ENCODE results near the gene TOR1B. TPM values are rescaled to one million over a fixed set of nuclear protein-coding genes. Genes with fewer than 3 reads are reported as not detected.
"Not testable (repeated sequence)": the region's sequence is repeated elsewhere in the genome, so short reads cannot be mapped to it uniquely, and the experiment has no call there.

Gene TOR1B
- polyA plus RNA-seq, 2 donors: 8.8 to 9.7 TPM

- WGBS, 2 donors: 38 to 52% methylated on average over 13 of the region's 13 CpGs
- H3K27ac ChIP-seq (ENCODE audit: low read depth in 2 of 2, low read length in 1 of 2): peak overlapping the region; percentile 72 to 83
- not testable (repeated sequence) for H3K4me1 ChIP-seq (ENCODE audit: control insufficient read depth in 2 of 2, insufficient read depth in 2 of 2, low read length in 1 of 2); H3K36me3 ChIP-seq (ENCODE audit: control insufficient read depth in 2 of 2, insufficient read depth in 2 of 2, low read length in 1 of 2); H3K9me3 ChIP-seq (ENCODE audit: control insufficient read depth in 2 of 2, insufficient read depth in 1 of 2, low read depth in 1 of 2, low read length in 1 of 2); H3K4me3 ChIP-seq (ENCODE audit: low read depth in 1 of 2, low read length in 2 of 2); H3K27me3 ChIP-seq (ENCODE audit: control insufficient read depth in 1 of 2, insufficient read depth in 2 of 2, low read length in 2 of 2)
These were observed 40.5 kb upstream of the TOR1B start for GRCh38 chr9:129762370-129762984.

- H3K4me1 ChIP-seq (ENCODE audit: control insufficient read depth in 2 of 2, insufficient read depth in 2 of 2, low read length in 1 of 2): peaks cover 0 to 5% of the 10 kb centered on the region in 2 donors
- WGBS, 2 donors: 76 to 77% methylated on average over 13 of the region's 13 CpGs
- H3K9me3 ChIP-seq (ENCODE audit: control insufficient read depth in 2 of 2, insufficient read depth in 1 of 2, low read depth in 1 of 2, low read length in 1 of 2): no peaks in the 10 kb centered on the region
- H3K36me3 ChIP-seq (ENCODE audit: control insufficient read depth in 2 of 2, insufficient read depth in 2 of 2, low read length in 1 of 2): no peaks in the 10 kb centered on the region
- H3K27ac ChIP-seq (ENCODE audit: low read depth in 2 of 2, low read length in 1 of 2): peak overlapping the region; percentile 49 to 83
- no peak overlapping the region for H3K4me3 ChIP-seq (ENCODE audit: low read depth in 1 of 2, low read length in 2 of 2)
- no peaks in the 10 kb centered on the region for H3K27me3 ChIP-seq (ENCODE audit: control insufficient read depth in 1 of 2, insufficient read depth in 2 of 2, low read length in 2 of 2)
These were observed 39.7 kb upstream of the TOR1B start for GRCh38 chr9:129762985-129763926.

GRCh38 chr9:129765764-129766317, 37.1 kb upstream of the TOR1B start:
- Histone ChIP-seq H3K9me3 (ENCODE audit: control insufficient read depth in 2 of 2, insufficient read depth in 1 of 2, low read depth in 1 of 2, low read length in 1 of 2) (no peaks in the 10 kb centered on the region), H3K36me3 (ENCODE audit: control insufficient read depth in 2 of 2, insufficient read depth in 2 of 2, low read length in 1 of 2) (no peaks in the 10 kb centered on the region), H3K4me1 (ENCODE audit: control insufficient read depth in 2 of 2, insufficient read depth in 2 of 2, low read length in 1 of 2) (peaks cover 0 to 5% of the 10 kb centered on the region in 2 donors), H3K4me3 (ENCODE audit: low read depth in 1 of 2, low read length in 2 of 2) (no peak overlapping the region), H3K27me3 (ENCODE audit: control insufficient read depth in 1 of 2, insufficient read depth in 2 of 2, low read length in 2 of 2) (no peaks in the 10 kb centered on the region), H3K27ac (ENCODE audit: low read depth in 2 of 2, low read length in 1 of 2) (no peak overlapping the region)
- 83 to 95% methylated on average over 4 of the region's 4 CpGs for WGBS, 2 donors

GRCh38 chr9:129768486-129768885, 34.5 kb upstream of the TOR1B start:
- no peaks in the 10 kb centered on the region for H3K27me3 ChIP-seq (ENCODE audit: control insufficient read depth in 1 of 2, insufficient read depth in 2 of 2, low read length in 2 of 2)
- no peaks in the 10 kb centered on the region for H3K9me3 ChIP-seq (ENCODE audit: control insufficient read depth in 2 of 2, insufficient read depth in 1 of 2, low read depth in 1 of 2, low read length in 1 of 2)
- no peak overlapping the region for H3K4me3 ChIP-seq (ENCODE audit: low read depth in 1 of 2, low read length in 2 of 2)
- H3K4me1 ChIP-seq (ENCODE audit: control insufficient read depth in 2 of 2, insufficient read depth in 2 of 2, low read length in 1 of 2): no peaks in the 10 kb centered on the region
- H3K27ac ChIP-seq (ENCODE audit: low read depth in 2 of 2, low read length in 1 of 2): no peak overlapping the region
- 89 to 94% methylated on average over 6 of the region's 6 CpGs for WGBS, 2 donors
- H3K36me3 ChIP-seq (ENCODE audit: control insufficient read depth in 2 of 2, insufficient read depth in 2 of 2, low read length in 1 of 2): no peaks in the 10 kb centered on the region

- WGBS, 2 donors: 73 to 77% methylated on average over 5 of the region's 5 CpGs
- H3K9me3 ChIP-seq (ENCODE audit: control insufficient read depth in 2 of 2, insufficient read depth in 1 of 2, low read depth in 1 of 2, low read length in 1 of 2): no peaks in the 10 kb centered on the region
- H3K27me3 ChIP-seq (ENCODE audit: control insufficient read depth in 1 of 2, insufficient read depth in 2 of 2, low read length in 2 of 2): no peaks in the 10 kb centered on the region
- H3K36me3 ChIP-seq (ENCODE audit: control insufficient read depth in 2 of 2, insufficient read depth in 2 of 2, low read length in 1 of 2): no peaks in the 10 kb centered on the region
- H3K4me3 ChIP-seq (ENCODE audit: low read depth in 1 of 2, low read length in 2 of 2): no peak overlapping the region
- H3K4me1 ChIP-seq (ENCODE audit: control insufficient read depth in 2 of 2, insufficient read depth in 2 of 2, low read length in 1 of 2): peaks cover 0 to 5% of the 10 kb centered on the region in 2 donors
- H3K27ac ChIP-seq (ENCODE audit: low read depth in 2 of 2, low read length in 1 of 2): no peak overlapping the region
These were observed 33.3 kb upstream of the TOR1B start for GRCh38 chr9:129769669-129770068.

- H3K4me1 ChIP-seq (ENCODE audit: control insufficient read depth in 2 of 2, insufficient read depth in 2 of 2, low read length in 1 of 2): peaks cover 0 to 7% of the 10 kb centered on the region in 2 donors
- H3K27me3 ChIP-seq (ENCODE audit: control insufficient read depth in 1 of 2, insufficient read depth in 2 of 2, low read length in 2 of 2): no peaks in the 10 kb centered on the region
- no peak overlapping the region for H3K27ac ChIP-seq (ENCODE audit: low read depth in 2 of 2, low read length in 1 of 2)
- H3K4me3 ChIP-seq (ENCODE audit: low read depth in 1 of 2, low read length in 2 of 2): no peak overlapping the region
- H3K36me3 ChIP-seq (ENCODE audit: control insufficient read depth in 2 of 2, insufficient read depth in 2 of 2, low read length in 1 of 2): no peaks in the 10 kb centered on the region
- no peaks in the 10 kb centered on the region for H3K9me3 ChIP-seq (ENCODE audit: control insufficient read depth in 2 of 2, insufficient read depth in 1 of 2, low read depth in 1 of 2, low read length in 1 of 2)
- 77 to 84% methylated on average over 5 of the region's 5 CpGs for WGBS, 2 donors
These were observed 32.2 kb upstream of the TOR1B start for GRCh38 chr9:129770741-129771140.

- no peaks in the 10 kb centered on the region for H3K27me3 ChIP-seq (ENCODE audit: control insufficient read depth in 1 of 2, insufficient read depth in 2 of 2, low read length in 2 of 2)
- no peaks in the 10 kb centered on the region for H3K9me3 ChIP-seq (ENCODE audit: control insufficient read depth in 2 of 2, insufficient read depth in 1 of 2, low read depth in 1 of 2, low read length in 1 of 2)
- no peak overlapping the region for H3K4me3 ChIP-seq (ENCODE audit: low read depth in 1 of 2, low read length in 2 of 2)
- 50 to 54% methylated on average over 10 of the region's 10 CpGs for WGBS, 2 donors
- H3K36me3 ChIP-seq (ENCODE audit: control insufficient read depth in 2 of 2, insufficient read depth in 2 of 2, low read length in 1 of 2): no peaks in the 10 kb centered on the region
- H3K27ac ChIP-seq (ENCODE audit: low read depth in 2 of 2, low read length in 1 of 2): no peak overlapping the region
- peaks cover 5 to 7% of the 10 kb centered on the region in 2 donors for H3K4me1 ChIP-seq (ENCODE audit: control insufficient read depth in 2 of 2, insufficient read depth in 2 of 2, low read length in 1 of 2)
These were observed 29.5 kb upstream of the TOR1B start for GRCh38 chr9:129773262-129774048.

- Histone ChIP-seq H3K4me3 (ENCODE audit: low read depth in 1 of 2, low read length in 2 of 2) (no peak overlapping the region), H3K27ac (ENCODE audit: low read depth in 2 of 2, low read length in 1 of 2) (no peak overlapping the region)
- 73 to 74% methylated on average over 20 of the region's 20 CpGs for WGBS, 2 donors
These were observed 28.1 kb upstream of the TOR1B start for GRCh38 chr9:129774791-129775447.

GRCh38 chr9:129775448-129775798, 27.6 kb upstream of the TOR1B start:
- H3K27me3 ChIP-seq (ENCODE audit: control insufficient read depth in 1 of 2, insufficient read depth in 2 of 2, low read length in 2 of 2): no peaks in the 10 kb centered on the region
- H3K4me3 ChIP-seq (ENCODE audit: low read depth in 1 of 2, low read length in 2 of 2): no peak overlapping the region
- H3K4me1 ChIP-seq (ENCODE audit: control insufficient read depth in 2 of 2, insufficient read depth in 2 of 2, low read length in 1 of 2): peaks cover 5 to 7% of the 10 kb centered on the region in 2 donors
- no peaks in the 10 kb centered on the region for H3K36me3 ChIP-seq (ENCODE audit: control insufficient read depth in 2 of 2, insufficient read depth in 2 of 2, low read length in 1 of 2)
- 43 to 53% methylated on average over 2 of the region's 2 CpGs for WGBS, 2 donors
- H3K27ac ChIP-seq (ENCODE audit: low read depth in 2 of 2, low read length in 1 of 2): no peak overlapping the region
- no peaks in the 10 kb centered on the region for H3K9me3 ChIP-seq (ENCODE audit: control insufficient read depth in 2 of 2, insufficient read depth in 1 of 2, low read depth in 1 of 2, low read length in 1 of 2)

More at GRCh38 chr9:129774791-129775447, 28.1 kb upstream of the TOR1B start:
- no peaks in the 10 kb centered on the region for H3K36me3 ChIP-seq (ENCODE audit: control insufficient read depth in 2 of 2, insufficient read depth in 2 of 2, low read length in 1 of 2)
- H3K9me3 ChIP-seq (ENCODE audit: control insufficient read depth in 2 of 2, insufficient read depth in 1 of 2, low read depth in 1 of 2, low read length in 1 of 2): no peaks in the 10 kb centered on the region
- peaks cover 5 to 7% of the 10 kb centered on the region in 2 donors for H3K4me1 ChIP-seq (ENCODE audit: control insufficient read depth in 2 of 2, insufficient read depth in 2 of 2, low read length in 1 of 2)
- H3K27me3 ChIP-seq (ENCODE audit: control insufficient read depth in 1 of 2, insufficient read depth in 2 of 2, low read length in 2 of 2): no peaks in the 10 kb centered on the region

All from esophagus (tissue), 2 donors.